K562 (cell line): Measurements from ENCODE around the gene ZNF862. TPM values are rescaled to one million over a fixed set of nuclear protein-coding genes. Genes with fewer than 3 reads are reported as not detected.

ENCODE experiments used
- DACH1 ChIP-seq: fragments of 450-650 bp; IDR thresholded peaks from 2 replicates; pipeline ENCODE4 v1.6.1; 2018; ENCODE audit not compliant: partially characterized antibody
- NFE2 ChIP-seq: IDR thresholded peaks from 2 replicates; pipeline ENCODE4 v1.6.1; 2014; ENCODE audit warnings: antibody characterized with exemption, low read depth
- PHF8 ChIP-seq: fragments of 200-600 bp; sonication (generic); IDR thresholded peaks from 2 replicates; pipeline ENCODE4 v1.6.1; 2012; ENCODE audit warnings: mixed run types, mild to moderate bottlenecking, inconsistent platforms, low read length, moderate library complexity, borderline replicate concordance
- ZNF263 ChIP-seq: sonication (generic); formaldehyde crosslinking; IDR thresholded peaks from 2 replicates; pipeline ENCODE4 v1.8.0; 2022; ENCODE audit warnings: mild to moderate bottlenecking, missing genetic modification reagents, borderline replicate concordance
- ZNF436 ChIP-seq: fragments of 250-450, 450-650 bp; sonication (Bioruptor Pico); formaldehyde crosslinking; IDR thresholded peaks from 2 replicates; pipeline ENCODE4 v1.7.0; 2020; ENCODE audit warnings: mild to moderate bottlenecking
- polyA plus RNA-seq, 8 experiments: library from polyadenylated mRNA; depleted of rRNA in 4 of 8; stranded (reverse) in 5 of 8; unstranded in 3 of 8; fragments of >200 nt; fragmentation: Nextera tagmentation in 2 of 8; fragmentation: Illumina TruSeq in 1 of 8; extraction: Ambion mirVana in 2 of 8; extraction: Trizol in 1 of 8; gene quantifications; 2 replicates each; pipeline versions ENCODE4 v1.2.1 to v1.2.3, GENCODE V29; 2011 to 2014; ENCODE audit warnings: inconsistent platforms in 1 of 8, missing spikeins in 1 of 8
- total RNA-seq, 7 experiments: library from RNA; depleted of rRNA in 6 of 7; stranded (reverse); fragments of >200 nt in 6 of 7; fragmentation: Illumina TruSeq in 2 of 7; extraction: Trizol in 2 of 7; gene quantifications; 2 replicates each; pipeline versions ENCODE4 v1.2.1 to v1.2.3, GENCODE V29; 2011 to 2021; ENCODE audit warnings: low replicate concordance in 1 of 7
- TF ChIP-seq, protein P1 (sequence below): fragments of 450-650 bp; IDR thresholded peaks from 2 replicates; pipeline ENCODE4 v1.6.1; 2016; ENCODE audit warnings: low read depth
- TF ChIP-seq, protein P2 (sequence below): sonication (generic); formaldehyde crosslinking; IDR thresholded peaks from 2 replicates; pipeline ENCODE4 v1.8.0; 2022; ENCODE audit warnings: missing genetic modification reagents, mild to moderate bottlenecking, moderate library complexity, borderline replicate concordance
- TF ChIP-seq, protein P3 (sequence below): fragments of 450-650 bp; formaldehyde crosslinking; IDR thresholded peaks from 2 replicates; pipeline ENCODE4 v1.4.0; 2020; ENCODE audit warnings: mild to moderate bottlenecking, moderate library complexity

The ZNF862 gene
- total and polyA plus RNA-seq, 9 of the 15 experiments (the other 6 are each of a cell fraction or from before 2014, with no cell fraction given): 1.1 to 3.9 (median 2.6) TPM

DNA sequence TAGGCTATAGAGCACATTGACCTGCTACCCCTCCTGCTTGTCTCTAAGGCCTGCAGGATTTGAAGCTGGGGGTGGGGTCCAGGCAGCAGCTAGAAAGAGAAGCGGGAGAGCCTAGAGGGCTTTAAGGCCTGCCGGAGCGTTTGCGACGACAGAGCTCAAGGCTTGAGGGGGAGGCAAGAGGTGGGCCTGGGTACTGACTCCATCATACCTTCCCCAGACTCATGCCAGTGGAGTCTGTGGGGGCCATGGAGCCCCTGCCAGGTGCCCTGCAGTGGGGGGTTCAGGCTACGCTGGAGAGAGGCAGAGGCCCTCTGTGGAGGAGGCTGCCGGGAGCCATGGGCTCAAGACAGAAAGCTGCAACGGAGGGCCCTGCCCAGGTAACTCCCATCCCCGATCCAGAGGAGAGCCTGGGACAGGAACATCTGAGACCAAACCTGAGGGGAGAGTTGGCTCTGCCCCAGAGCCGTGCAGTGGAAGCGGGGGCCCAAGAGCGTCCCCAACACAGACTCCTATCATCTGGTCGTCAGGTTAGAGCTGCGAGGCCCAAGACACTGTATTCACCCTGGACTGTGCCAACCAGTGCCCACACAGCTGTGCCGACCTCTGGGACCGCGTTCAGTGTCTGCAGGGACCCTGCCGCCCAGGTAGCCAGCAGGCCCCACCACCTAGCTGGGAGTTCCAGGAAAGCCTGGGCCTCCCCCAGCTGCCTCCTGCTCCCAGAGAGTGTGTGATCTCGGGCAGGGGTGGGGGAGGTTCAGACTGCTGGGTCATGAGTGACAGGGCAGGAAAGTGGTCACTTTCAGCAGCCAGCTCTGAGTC lies 13.2 kb upstream of the ZNF862 start (continued):
- TF ChIP-seq, protein P1, sequence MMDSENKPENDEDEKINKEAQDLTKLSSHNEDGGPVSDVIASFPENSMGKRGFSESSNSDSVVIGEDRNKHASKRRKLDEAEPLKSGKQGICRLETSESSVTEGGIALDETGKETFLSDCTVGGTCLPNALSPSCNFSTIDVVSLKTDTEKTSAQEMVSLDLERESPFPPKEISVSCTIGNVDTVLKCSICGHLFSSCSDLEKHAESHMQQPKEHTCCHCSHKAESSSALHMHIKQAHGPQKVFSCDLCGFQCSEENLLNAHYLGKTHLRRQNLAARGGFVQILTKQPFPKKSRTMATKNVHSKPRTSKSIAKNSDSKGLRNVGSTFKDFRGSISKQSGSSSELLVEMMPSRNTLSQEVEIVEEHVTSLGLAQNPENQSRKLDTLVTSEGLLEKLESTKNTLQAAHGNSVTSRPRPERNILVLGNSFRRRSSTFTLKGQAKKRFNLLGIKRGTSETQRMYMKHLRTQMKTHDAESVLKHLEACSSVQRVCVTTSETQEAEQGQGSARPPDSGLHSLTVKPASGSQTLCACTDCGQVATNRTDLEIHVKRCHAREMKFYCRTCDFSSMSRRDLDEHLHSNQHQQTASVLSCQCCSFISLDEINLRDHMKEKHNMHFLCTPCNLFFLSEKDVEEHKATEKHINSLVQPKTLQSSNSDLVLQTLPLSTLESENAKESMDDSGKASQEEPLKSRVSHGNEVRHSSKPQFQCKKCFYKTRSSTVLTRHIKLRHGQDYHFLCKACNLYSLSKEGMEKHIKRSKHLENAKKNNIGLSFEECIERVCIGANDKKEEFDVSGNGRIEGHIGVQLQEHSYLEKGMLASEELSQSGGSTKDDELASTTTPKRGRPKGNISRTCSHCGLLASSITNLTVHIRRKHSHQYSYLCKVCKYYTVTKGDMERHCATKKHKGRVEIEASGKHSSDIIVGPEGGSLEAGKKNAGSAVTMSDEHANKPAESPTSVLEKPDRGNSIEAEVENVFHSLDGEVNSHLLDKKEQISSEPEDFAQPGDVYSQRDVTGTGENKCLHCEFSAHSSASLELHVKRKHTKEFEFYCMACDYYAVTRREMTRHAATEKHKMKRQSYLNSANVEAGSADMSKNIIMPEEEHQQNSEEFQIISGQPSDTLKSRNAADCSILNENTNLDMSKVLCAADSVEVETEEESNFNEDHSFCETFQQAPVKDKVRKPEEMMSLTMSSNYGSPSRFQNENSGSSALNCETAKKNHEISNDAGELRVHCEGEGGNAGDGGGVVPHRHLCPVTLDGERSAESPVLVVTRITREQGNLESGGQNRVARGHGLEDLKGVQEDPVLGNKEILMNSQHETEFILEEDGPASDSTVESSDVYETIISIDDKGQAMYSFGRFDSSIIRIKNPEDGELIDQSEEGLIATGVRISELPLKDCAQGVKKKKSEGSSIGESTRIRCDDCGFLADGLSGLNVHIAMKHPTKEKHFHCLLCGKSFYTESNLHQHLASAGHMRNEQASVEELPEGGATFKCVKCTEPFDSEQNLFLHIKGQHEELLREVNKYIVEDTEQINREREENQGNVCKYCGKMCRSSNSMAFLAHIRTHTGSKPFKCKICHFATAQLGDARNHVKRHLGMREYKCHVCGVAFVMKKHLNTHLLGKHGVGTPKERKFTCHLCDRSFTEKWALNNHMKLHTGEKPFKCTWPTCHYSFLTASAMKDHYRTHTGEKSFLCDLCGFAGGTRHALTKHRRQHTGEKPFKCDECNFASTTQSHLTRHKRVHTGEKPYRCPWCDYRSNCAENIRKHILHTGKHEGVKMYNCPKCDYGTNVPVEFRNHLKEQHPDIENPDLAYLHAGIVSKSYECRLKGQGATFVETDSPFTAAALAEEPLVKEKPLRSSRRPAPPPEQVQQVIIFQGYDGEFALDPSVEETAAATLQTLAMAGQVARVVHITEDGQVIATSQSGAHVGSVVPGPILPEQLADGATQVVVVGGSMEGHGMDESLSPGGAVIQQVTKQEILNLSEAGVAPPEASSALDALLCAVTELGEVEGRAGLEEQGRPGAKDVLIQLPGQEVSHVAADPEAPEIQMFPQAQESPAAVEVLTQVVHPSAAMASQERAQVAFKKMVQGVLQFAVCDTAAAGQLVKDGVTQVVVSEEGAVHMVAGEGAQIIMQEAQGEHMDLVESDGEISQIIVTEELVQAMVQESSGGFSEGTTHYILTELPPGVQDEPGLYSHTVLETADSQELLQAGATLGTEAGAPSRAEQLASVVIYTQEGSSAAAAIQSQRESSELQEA: no peak
- TF ChIP-seq PHF8 (no peak), DACH1 (no peak), ZNF436 (CRISPR knock-in tag) (no peak), NFE2 (peak; percentile 64; the same call in 1 of the 2 replicates), ZNF263 (CRISPR knock-in tag) (0 out of 2 replicates have a peak, but pooled peaks have one; percentile 36)
- TF ChIP-seq, protein P2, sequence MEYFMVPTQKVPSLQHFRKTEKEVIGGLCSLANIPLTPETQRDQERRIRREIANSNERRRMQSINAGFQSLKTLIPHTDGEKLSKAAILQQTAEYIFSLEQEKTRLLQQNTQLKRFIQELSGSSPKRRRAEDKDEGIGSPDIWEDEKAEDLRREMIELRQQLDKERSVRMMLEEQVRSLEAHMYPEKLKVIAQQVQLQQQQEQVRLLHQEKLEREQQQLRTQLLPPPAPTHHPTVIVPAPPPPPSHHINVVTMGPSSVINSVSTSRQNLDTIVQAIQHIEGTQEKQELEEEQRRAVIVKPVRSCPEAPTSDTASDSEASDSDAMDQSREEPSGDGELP (CRISPR knock-in tag): peak; percentile 43; the same call in 1 of the 2 replicates
- TF ChIP-seq, protein P3, sequence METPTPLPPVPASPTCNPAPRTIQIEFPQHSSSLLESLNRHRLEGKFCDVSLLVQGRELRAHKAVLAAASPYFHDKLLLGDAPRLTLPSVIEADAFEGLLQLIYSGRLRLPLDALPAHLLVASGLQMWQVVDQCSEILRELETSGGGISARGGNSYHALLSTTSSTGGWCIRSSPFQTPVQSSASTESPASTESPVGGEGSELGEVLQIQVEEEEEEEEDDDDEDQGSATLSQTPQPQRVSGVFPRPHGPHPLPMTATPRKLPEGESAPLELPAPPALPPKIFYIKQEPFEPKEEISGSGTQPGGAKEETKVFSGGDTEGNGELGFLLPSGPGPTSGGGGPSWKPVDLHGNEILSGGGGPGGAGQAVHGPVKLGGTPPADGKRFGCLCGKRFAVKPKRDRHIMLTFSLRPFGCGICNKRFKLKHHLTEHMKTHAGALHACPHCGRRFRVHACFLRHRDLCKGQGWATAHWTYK (CRISPR knock-in tag): no peak
